Measurements from ENCODE around the gene MED22. TPM values are rescaled to one million over a fixed set of nuclear protein-coding genes. Genes with fewer than 3 reads are reported as not detected.

Gene MED22
- total RNA-seq, 5 donors from 2014 or later (not counting 1 experiment from before 2014, with no cell fraction given): 25.9 to 44.8 (median 40.7) TPM

DNA sequence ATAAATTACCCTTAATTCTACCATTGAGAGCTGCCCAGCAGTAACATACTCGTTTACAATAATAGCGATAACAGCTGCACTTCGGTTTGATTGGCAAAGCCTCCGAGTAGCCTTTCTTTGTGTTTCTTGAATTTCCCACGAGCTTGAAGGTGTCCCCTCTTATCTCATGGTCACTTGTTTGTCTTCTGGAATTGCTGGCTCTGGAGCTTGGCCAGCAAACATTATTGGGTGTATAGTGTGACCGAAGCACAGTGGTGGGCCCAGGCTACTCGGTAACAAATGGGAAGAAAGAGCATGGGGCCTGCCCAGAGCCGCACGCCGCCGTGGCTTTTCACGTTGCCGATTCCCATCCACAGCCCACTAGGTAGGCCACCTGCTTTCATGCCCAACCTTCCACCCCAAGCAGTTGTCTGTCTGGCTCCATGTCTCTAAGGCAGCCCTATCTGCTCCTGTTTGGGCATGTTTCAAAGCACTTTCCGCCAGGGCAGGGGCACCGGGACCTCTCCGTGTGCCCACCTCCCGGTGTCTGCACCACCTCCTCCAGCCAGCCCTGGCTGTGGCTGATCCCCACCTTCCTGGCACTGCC lies 36.9 kb upstream of the MED22 start:
- H3K27ac ChIP-seq (ENCODE audit: low read length): no peak overlapping the region
- Mint-ChIP-seq H3K9me3 (no peaks in the 10 kb centered on the region), H3K4me1 (no peaks in the 10 kb centered on the region), H3K27me3 (peaks cover 0 to 4% of the 10 kb centered on the region in 2 donors), H3K36me3 (no peaks in the 10 kb centered on the region), H3K27ac (no peak overlapping the region), H3K4me3 (no peak overlapping the region)
- ChIA-PET POLR2A (no interaction called here), CTCF (no interaction called here)
- H3K27me3 ChIP-seq (replicated peaks in 1 of 2; ENCODE audit: control insufficient read depth in 2 of 2, extremely low read depth in 1 of 2, insufficient read depth in 2 of 2, low read length in 1 of 2): peaks cover 0 to 11% of the 10 kb centered on the region in 2 experiments
- WGBS (ENCODE audit: insufficient coverage): 91% methylated on average over 13 of the region's 17 CpGs
- no peaks in the 10 kb centered on the region for H3K36me3 ChIP-seq (ENCODE audit: control insufficient read depth in 2 of 2, extremely low read depth in 1 of 2, insufficient read depth in 1 of 2, low read length in 1 of 2)
- DNase-seq (no peak), ATAC-seq (replicated peaks in 1 of 4) (no peak)
- no peak overlapping the region for H3K4me3 ChIP-seq (ENCODE audit: control insufficient read depth in 1 of 2, extremely low read depth in 1 of 2, low read length in 1 of 2)
- H3K9me3 ChIP-seq: no peaks in the 10 kb centered on the region
- H3K4me1 ChIP-seq (ENCODE audit: control insufficient read depth in 1 of 2, extremely low read depth in 1 of 2, insufficient read depth in 2 of 2, low read length in 2 of 2): no peaks in the 10 kb centered on the region

DNA sequence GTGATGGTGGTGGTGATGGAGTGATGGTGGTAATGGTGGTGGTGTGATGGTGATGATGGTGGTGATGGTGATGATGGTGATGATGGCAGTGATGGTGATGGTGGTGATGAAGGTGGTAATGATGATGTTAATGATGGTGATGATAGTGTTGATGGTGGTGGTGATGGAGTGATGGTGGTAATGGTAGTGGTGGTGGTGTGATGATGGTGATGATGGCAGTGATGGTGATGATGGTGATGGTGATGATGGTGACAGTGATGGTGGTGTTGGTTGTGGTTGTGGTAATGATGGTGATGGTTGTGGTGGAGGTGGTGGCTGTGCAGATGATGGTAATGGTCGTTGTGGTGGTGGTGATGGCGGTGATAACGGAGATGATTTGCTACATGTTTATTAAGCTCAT lies 35.5 kb upstream of the MED22 start:
- H3K4me1 Mint-ChIP-seq: no peaks in the 10 kb centered on the region
- H3K9me3 ChIP-seq: no peaks in the 10 kb centered on the region
- H3K36me3 ChIP-seq (ENCODE audit: control insufficient read depth in 2 of 2, extremely low read depth in 1 of 2, insufficient read depth in 1 of 2, low read length in 1 of 2): no peaks in the 10 kb centered on the region
- no peaks in the 10 kb centered on the region for H3K36me3 Mint-ChIP-seq
- ChIA-PET POLR2A (no interaction called here), CTCF (interaction anchor here in 1 of 2 donors (0.5 kb wide), 1 partner anchor 195 kb away, joined by 4 read pairs; no protein-coding TSS in a partner anchor)
- ATAC-seq (replicated peaks in 1 of 4) (no peak), DNase-seq (no peak)
- no peaks in the 10 kb centered on the region for H3K27me3 Mint-ChIP-seq
- WGBS (ENCODE audit: insufficient coverage): 67% methylated on average over 3 of the region's 3 CpGs
- H3K4me1 ChIP-seq (ENCODE audit: control insufficient read depth in 1 of 2, extremely low read depth in 1 of 2, insufficient read depth in 2 of 2, low read length in 2 of 2): no peaks in the 10 kb centered on the region
- H3K27ac Mint-ChIP-seq: no peak overlapping the region
- no peaks in the 10 kb centered on the region for H3K9me3 Mint-ChIP-seq
- no peak overlapping the region for H3K4me3 ChIP-seq (ENCODE audit: control insufficient read depth in 1 of 2, extremely low read depth in 1 of 2, low read length in 1 of 2)
- H3K4me3 Mint-ChIP-seq: no peak overlapping the region
- no peaks in the 10 kb centered on the region for H3K27me3 ChIP-seq (replicated peaks in 1 of 2; ENCODE audit: control insufficient read depth in 2 of 2, extremely low read depth in 1 of 2, insufficient read depth in 2 of 2, low read length in 1 of 2)
- H3K27ac ChIP-seq (ENCODE audit: low read length): no peak overlapping the region

- no peaks in the 10 kb centered on the region for H3K4me1 Mint-ChIP-seq
- Histone ChIP-seq H3K4me1 (ENCODE audit: control insufficient read depth in 1 of 2, extremely low read depth in 1 of 2, insufficient read depth in 2 of 2, low read length in 2 of 2) (no peaks in the 10 kb centered on the region), H3K4me3 (ENCODE audit: control insufficient read depth in 1 of 2, extremely low read depth in 1 of 2, low read length in 1 of 2) (no peak overlapping the region), H3K36me3 (ENCODE audit: control insufficient read depth in 2 of 2, extremely low read depth in 1 of 2, insufficient read depth in 1 of 2, low read length in 1 of 2) (no peaks in the 10 kb centered on the region), H3K27ac (ENCODE audit: low read length) (no peak overlapping the region), H3K9me3 (no peaks in the 10 kb centered on the region), H3K27me3 (replicated peaks in 1 of 2; ENCODE audit: control insufficient read depth in 2 of 2, extremely low read depth in 1 of 2, insufficient read depth in 2 of 2, low read length in 1 of 2) (no peaks in the 10 kb centered on the region)
- H3K27ac Mint-ChIP-seq: no peak overlapping the region
- H3K9me3 Mint-ChIP-seq: no peaks in the 10 kb centered on the region
- H3K36me3 Mint-ChIP-seq: no peaks in the 10 kb centered on the region
- H3K4me3 Mint-ChIP-seq: no peak overlapping the region
- ATAC-seq (replicated peaks in 1 of 4) (no peak), DNase-seq (no peak)
- CTCF ChIA-PET: no interaction called here
- WGBS (ENCODE audit: insufficient coverage): 78% methylated on average over 4 of the region's 4 CpGs
- POLR2A ChIA-PET: no interaction called here
- no peaks in the 10 kb centered on the region for H3K27me3 Mint-ChIP-seq
Observed at GRCh38 chr9:133382507-133383141, 34.7 kb upstream of the MED22 start.

- H3K27ac Mint-ChIP-seq: no peak overlapping the region
- no CpG with 5 or more reads among the region's 4 CpGs for WGBS (ENCODE audit: insufficient coverage)
- DNase-seq (no peak), ATAC-seq (replicated peaks in 1 of 4) (no peak)
- H3K36me3 Mint-ChIP-seq: no peaks in the 10 kb centered on the region
- no peaks in the 10 kb centered on the region for H3K36me3 ChIP-seq (ENCODE audit: control insufficient read depth in 2 of 2, extremely low read depth in 1 of 2, insufficient read depth in 1 of 2, low read length in 1 of 2)
- no peak overlapping the region for H3K4me3 ChIP-seq (ENCODE audit: control insufficient read depth in 1 of 2, extremely low read depth in 1 of 2, low read length in 1 of 2)
- H3K27ac ChIP-seq (ENCODE audit: low read length): no peak overlapping the region
- no peak overlapping the region for H3K4me3 Mint-ChIP-seq
- no peaks in the 10 kb centered on the region for H3K27me3 Mint-ChIP-seq
- H3K27me3 ChIP-seq (replicated peaks in 1 of 2; ENCODE audit: control insufficient read depth in 2 of 2, extremely low read depth in 1 of 2, insufficient read depth in 2 of 2, low read length in 1 of 2): no peaks in the 10 kb centered on the region
- CTCF ChIA-PET: interaction anchor here in 1 of 2 donors (1.2 kb wide), 1 partner anchor 10 kb away, joined by 5 read pairs; no protein-coding TSS in a partner anchor
- no peaks in the 10 kb centered on the region for H3K9me3 Mint-ChIP-seq
- peaks cover 0 to 1% (median 0%) of the 10 kb centered on the region in 3 donors for H3K4me1 Mint-ChIP-seq
- H3K4me1 ChIP-seq (ENCODE audit: control insufficient read depth in 1 of 2, extremely low read depth in 1 of 2, insufficient read depth in 2 of 2, low read length in 2 of 2): peaks cover 2 to 9% of the 10 kb centered on the region in 2 experiments
- no peaks in the 10 kb centered on the region for H3K9me3 ChIP-seq
- POLR2A ChIA-PET: no interaction called here
Observed at GRCh38 chr9:133380734-133381133, 32.8 kb upstream of the MED22 start.

GRCh38 chr9:133379153-133380086 lies 31.5 kb upstream of the MED22 start:
- DNase-seq: no peak
- Histone ChIP-seq H3K4me1 (ENCODE audit: control insufficient read depth in 1 of 2, extremely low read depth in 1 of 2, insufficient read depth in 2 of 2, low read length in 2 of 2) (peaks cover 9 to 18% of the 10 kb centered on the region in 2 experiments), H3K27me3 (replicated peaks in 1 of 2; ENCODE audit: control insufficient read depth in 2 of 2, extremely low read depth in 1 of 2, insufficient read depth in 2 of 2, low read length in 1 of 2) (no peaks in the 10 kb centered on the region), H3K27ac (ENCODE audit: low read length) (no peak overlapping the region), H3K4me3 (ENCODE audit: control insufficient read depth in 1 of 2, extremely low read depth in 1 of 2, low read length in 1 of 2) (no peak overlapping the region), H3K9me3 (no peaks in the 10 kb centered on the region), H3K36me3 (ENCODE audit: control insufficient read depth in 2 of 2, extremely low read depth in 1 of 2, insufficient read depth in 1 of 2, low read length in 1 of 2) (no peaks in the 10 kb centered on the region)
- no peak for ATAC-seq (replicated peaks in 1 of 4)
- Mint-ChIP-seq H3K27me3 (no peaks in the 10 kb centered on the region), H3K36me3 (peaks cover 4% of the 10 kb centered on the region), H3K27ac (no peak overlapping the region), H3K9me3 (no peaks in the 10 kb centered on the region), H3K4me3 (no peak overlapping the region), H3K4me1 (peaks cover 7 to 8% (median 7%) of the 10 kb centered on the region in 3 donors)
- WGBS (ENCODE audit: insufficient coverage): 93% methylated on average over 9 of the region's 14 CpGs
- CTCF ChIA-PET: interaction anchor here in 1 of 2 donors (0.5 to 0.7 kb wide), 2 partner anchors 19 to 785 kb away, joined by 3 read pairs; no protein-coding TSS in a partner anchor
- POLR2A ChIA-PET: no interaction called here

- Histone ChIP-seq H3K36me3 (ENCODE audit: control insufficient read depth in 2 of 2, extremely low read depth in 1 of 2, insufficient read depth in 1 of 2, low read length in 1 of 2) (peaks cover 0 to 4% of the 10 kb centered on the region in 2 donors), H3K4me3 (ENCODE audit: control insufficient read depth in 1 of 2, extremely low read depth in 1 of 2, low read length in 1 of 2) (no peak overlapping the region), H3K9me3 (no peaks in the 10 kb centered on the region), H3K27me3 (replicated peaks in 1 of 2; ENCODE audit: control insufficient read depth in 2 of 2, extremely low read depth in 1 of 2, insufficient read depth in 2 of 2, low read length in 1 of 2) (no peaks in the 10 kb centered on the region), H3K4me1 (ENCODE audit: control insufficient read depth in 1 of 2, extremely low read depth in 1 of 2, insufficient read depth in 2 of 2, low read length in 2 of 2) (peaks cover 13 to 27% of the 10 kb centered on the region in 2 experiments), H3K27ac (ENCODE audit: low read length) (no peak overlapping the region)
- WGBS (ENCODE audit: insufficient coverage): 83% methylated on average over 1 of the region's 1 CpG
- H3K27me3 Mint-ChIP-seq: no peaks in the 10 kb centered on the region
- no peak overlapping the region for H3K4me3 Mint-ChIP-seq
- ChIA-PET CTCF (interaction anchor here in 1 of 2 donors (0.6 kb wide), 1 partner anchor 93 kb away, joined by 3 read pairs; no protein-coding TSS in a partner anchor), POLR2A (no interaction called here)
- no peak for ATAC-seq (replicated peaks in 1 of 4)
- peaks cover 12 to 16% (median 14%) of the 10 kb centered on the region in 3 donors for H3K4me1 Mint-ChIP-seq
- H3K9me3 Mint-ChIP-seq: no peaks in the 10 kb centered on the region
- no peak overlapping the region for H3K27ac Mint-ChIP-seq
- no peak for DNase-seq
- peaks cover 4% of the 10 kb centered on the region for H3K36me3 Mint-ChIP-seq
Observed at GRCh38 chr9:133378408-133378962, 30.6 kb upstream of the MED22 start.
